Natural killer cell treated with Interleukin-12 subunit alpha and Interleukin-12 subunit beta and Interleukin-15 and Interleukin-18, amount 100 ng/mL, for 72 hours (primary cell): ENCODE results near the gene URB2. TPM values are rescaled to one million over a fixed set of nuclear protein-coding genes. Genes with fewer than 3 reads are reported as not detected.

Experiments
- ATAC-seq, 2 donors: fragments of 150-1000 bp; cut with Tn5 transposase in 1 of 2; sonication (Bioruptor Pico), chemical (Tn5 transposase) in 1 of 2; 2 replicates each; pipeline ENCODE4 v1.10.0; 2021
- DNase-seq: peaks from one replicate; pipeline ENCODE4 v3.0.0; 2022; ENCODE audit warnings: low spot score
- H3K27ac Mint-ChIP-seq, 2 donors: 1 replicate in 1 of 2; 2 replicates in 1 of 2; pipeline ENCODE4 v1.8.0; 2022; ENCODE audit warnings: mixed read lengths in 2 of 2, mild to moderate bottlenecking in 1 of 2, moderate library complexity in 1 of 2
- H3K27me3 Mint-ChIP-seq, 2 donors: 1 replicate in 1 of 2; 2 replicates in 1 of 2; pipeline ENCODE4 v1.8.0; 2022; ENCODE audit warnings: mixed read lengths in 2 of 2
- H3K36me3 Mint-ChIP-seq: one replicate; pipeline ENCODE4 v1.8.0; 2022; ENCODE audit warnings: mixed read lengths
- H3K4me1 Mint-ChIP-seq, 2 donors: 1 replicate in 1 of 2; 2 replicates in 1 of 2; pipeline ENCODE4 v1.8.0; 2022; ENCODE audit warnings: low read depth in 2 of 2, mixed read lengths in 2 of 2, mild to moderate bottlenecking in 1 of 2
- H3K4me3 Mint-ChIP-seq: one replicate; pipeline ENCODE4 v1.8.0; 2022; ENCODE audit warnings: mixed read lengths
- H3K9me3 Mint-ChIP-seq: 2 replicates; pipeline ENCODE4 v1.8.0; 2022; ENCODE audit warnings: mixed read lengths
- total RNA-seq, 2 donors: library from RNA; stranded (reverse); gene quantifications; one replicate each; pipeline ENCODE4 v1.2.3, GENCODE V29; 2022

The URB2 gene
- total RNA-seq, 2 donors from 2014 or later: 16.4 to 38.2 TPM

DNA sequence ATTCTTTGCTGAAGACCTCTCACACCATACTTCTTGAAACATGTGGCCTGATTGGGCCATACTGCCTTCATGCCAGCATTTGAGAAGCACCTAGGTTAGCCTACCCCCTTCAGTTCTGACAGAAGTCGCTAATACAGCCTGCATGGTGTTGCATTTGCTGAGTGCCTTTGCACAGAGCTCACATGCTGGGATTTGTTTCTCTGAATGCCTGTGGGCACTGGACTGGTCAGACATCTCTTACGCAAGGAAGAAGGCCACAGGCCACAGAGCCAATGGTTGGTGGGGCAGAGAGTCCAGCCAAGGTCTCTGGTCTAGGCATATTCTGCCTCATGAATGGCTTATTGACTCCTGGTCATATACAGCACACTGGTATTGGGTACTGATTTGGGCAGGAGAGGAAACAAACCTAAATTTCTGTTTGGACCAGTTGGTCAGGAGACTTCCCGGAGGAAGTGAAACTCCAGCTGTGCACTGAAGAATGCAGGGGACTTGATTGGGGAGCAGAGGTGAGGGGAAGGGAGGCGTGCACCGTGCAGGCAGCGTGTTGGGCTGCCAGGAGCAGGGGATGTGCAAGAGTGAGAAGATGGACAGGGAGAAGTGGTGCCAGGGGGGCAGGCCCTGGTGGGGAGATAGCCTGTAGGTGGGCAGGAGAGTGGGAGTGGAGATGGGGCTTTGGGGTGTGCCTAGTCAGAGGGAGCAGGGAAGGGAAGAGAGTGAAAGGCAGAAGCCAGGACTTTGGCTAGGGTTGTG, 18.1 kb downstream of the URB2 start:
- Mint-ChIP-seq H3K36me3 (peaks cover 5% of the 10 kb centered on the region), H3K9me3 (no peaks in the 10 kb centered on the region), H3K4me3 (no peak overlapping the region), H3K27me3 (no peaks in the 10 kb centered on the region), H3K27ac (no peak overlapping the region), H3K4me1 (peaks cover 0 to 6% of the 10 kb centered on the region in 2 donors)
- no peak for DNase-seq
- no peak for ATAC-seq

GRCh38 chr1:229645324-229645993, 19.4 kb downstream of the URB2 start:
- H3K4me3 Mint-ChIP-seq: no peak overlapping the region
- no peaks in the 10 kb centered on the region for H3K9me3 Mint-ChIP-seq
- no peak for DNase-seq
- H3K4me1 Mint-ChIP-seq: peaks cover 0 to 2% of the 10 kb centered on the region in 2 donors
- H3K36me3 Mint-ChIP-seq: peaks cover 5% of the 10 kb centered on the region
- H3K27ac Mint-ChIP-seq: no peak overlapping the region
- no peak for ATAC-seq
- H3K27me3 Mint-ChIP-seq: no peaks in the 10 kb centered on the region

DNA sequence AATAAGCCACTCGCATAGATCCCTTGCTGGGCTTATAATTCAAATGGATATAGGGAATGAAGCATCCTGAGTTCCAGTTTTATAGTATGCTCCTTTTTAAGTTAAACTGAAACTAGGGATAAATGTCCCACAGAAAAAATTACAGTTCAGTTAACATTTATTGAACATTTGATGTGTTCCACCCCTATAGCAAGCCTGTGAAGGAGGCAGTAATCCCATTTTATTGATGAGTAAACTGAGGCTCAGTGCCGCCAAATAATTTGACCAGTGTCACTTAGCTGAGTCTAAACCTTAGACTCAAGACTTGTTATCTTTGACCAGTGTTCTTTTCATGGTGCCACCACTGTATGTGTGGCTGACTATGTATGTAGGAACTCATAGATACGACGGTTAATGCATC, 22.4 kb downstream of the URB2 start:
- no peaks in the 10 kb centered on the region for H3K27me3 Mint-ChIP-seq
- H3K36me3 Mint-ChIP-seq: peaks cover 5% of the 10 kb centered on the region
- H3K4me3 Mint-ChIP-seq: no peak overlapping the region
- H3K4me1 Mint-ChIP-seq: no peaks in the 10 kb centered on the region
- H3K27ac Mint-ChIP-seq: no peak overlapping the region
- ATAC-seq (no peak), DNase-seq (no peak)
- H3K9me3 Mint-ChIP-seq: no peaks in the 10 kb centered on the region

- Mint-ChIP-seq H3K4me3 (no peak overlapping the region), H3K9me3 (no peaks in the 10 kb centered on the region), H3K27me3 (no peaks in the 10 kb centered on the region), H3K4me1 (no peaks in the 10 kb centered on the region), H3K27ac (no peak overlapping the region), H3K36me3 (peaks cover 6% of the 10 kb centered on the region)
- DNase-seq (no peak), ATAC-seq (no peak)
Measured at GRCh38 chr1:229650045-229650444, 24.0 kb downstream of the URB2 start.

DNA sequence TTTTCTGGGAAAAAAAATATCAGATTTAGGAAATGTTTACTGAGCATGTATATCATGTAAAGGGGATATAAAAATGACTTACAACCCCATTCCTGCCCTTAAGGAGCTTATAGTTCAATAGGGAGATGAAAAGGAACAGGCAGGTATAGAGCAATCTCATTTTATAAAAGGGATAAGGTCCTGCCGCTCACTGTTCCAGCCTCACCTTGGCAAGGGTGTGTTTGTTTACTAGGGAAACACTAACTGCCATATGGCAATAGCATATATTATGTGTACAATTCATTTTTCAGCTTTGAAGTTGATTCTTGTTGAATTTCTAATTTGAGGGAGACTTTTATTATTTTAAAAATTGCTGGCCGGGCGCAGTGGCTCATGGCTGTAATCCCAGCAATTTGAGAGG, 25.5 kb downstream of the URB2 start:
- Mint-ChIP-seq H3K36me3 (peaks cover 6% of the 10 kb centered on the region), H3K27me3 (no peaks in the 10 kb centered on the region), H3K27ac (no peak overlapping the region), H3K9me3 (no peaks in the 10 kb centered on the region), H3K4me1 (no peaks in the 10 kb centered on the region), H3K4me3 (no peak overlapping the region)
- ATAC-seq: no peak
- no peak for DNase-seq

DNA sequence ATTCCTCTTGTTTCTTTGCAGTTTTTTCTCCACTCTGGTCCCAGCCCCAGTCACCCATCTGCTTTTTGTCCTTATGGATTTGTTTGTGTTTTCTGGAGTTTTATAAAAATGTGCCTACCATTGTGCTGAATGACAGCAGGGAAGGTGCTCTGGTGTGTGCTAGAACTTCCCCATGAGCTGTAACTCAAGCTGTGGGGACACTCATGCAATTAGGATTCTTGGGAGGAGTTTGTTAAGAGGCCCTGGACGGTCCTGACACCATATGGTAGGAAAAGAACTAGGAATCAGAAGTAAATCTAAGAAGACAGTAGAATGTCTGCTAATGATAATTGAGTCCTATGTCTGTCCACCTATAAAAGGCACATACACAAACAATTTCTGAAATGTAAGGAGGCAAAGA, 27.4 kb downstream of the URB2 start:
- DNase-seq: no peak
- Mint-ChIP-seq H3K4me3 (no peak overlapping the region), H3K36me3 (peaks cover 6% of the 10 kb centered on the region), H3K27me3 (no peaks in the 10 kb centered on the region), H3K27ac (no peak overlapping the region), H3K9me3 (no peaks in the 10 kb centered on the region), H3K4me1 (no peaks in the 10 kb centered on the region)
- ATAC-seq: no peak

DNA sequence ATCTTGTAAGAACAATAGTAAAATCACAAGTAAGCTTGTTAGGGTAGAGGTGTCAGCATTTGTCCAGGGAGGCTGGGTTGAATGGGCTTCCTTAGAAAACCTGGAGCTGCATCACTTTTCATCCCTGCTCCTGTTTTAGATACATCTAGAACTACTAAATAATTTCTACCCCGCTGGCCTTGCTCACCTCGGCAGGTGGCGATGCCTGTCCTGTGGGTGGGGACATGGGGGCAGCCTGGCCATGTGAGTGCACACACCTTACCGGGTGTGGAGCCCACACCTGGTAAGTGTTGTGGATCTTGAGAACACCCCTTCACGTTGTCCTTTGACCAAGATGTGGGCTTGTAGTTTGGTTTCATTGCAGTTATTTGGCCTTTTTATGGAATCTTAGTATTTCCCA, 29.7 kb downstream of the URB2 start:
- Mint-ChIP-seq H3K36me3 (peaks cover 16% of the 10 kb centered on the region), H3K27ac (no peak overlapping the region), H3K9me3 (no peaks in the 10 kb centered on the region), H3K27me3 (no peaks in the 10 kb centered on the region), H3K4me1 (no peaks in the 10 kb centered on the region), H3K4me3 (no peak overlapping the region)
- DNase-seq (no peak), ATAC-seq (no peak)

DNA sequence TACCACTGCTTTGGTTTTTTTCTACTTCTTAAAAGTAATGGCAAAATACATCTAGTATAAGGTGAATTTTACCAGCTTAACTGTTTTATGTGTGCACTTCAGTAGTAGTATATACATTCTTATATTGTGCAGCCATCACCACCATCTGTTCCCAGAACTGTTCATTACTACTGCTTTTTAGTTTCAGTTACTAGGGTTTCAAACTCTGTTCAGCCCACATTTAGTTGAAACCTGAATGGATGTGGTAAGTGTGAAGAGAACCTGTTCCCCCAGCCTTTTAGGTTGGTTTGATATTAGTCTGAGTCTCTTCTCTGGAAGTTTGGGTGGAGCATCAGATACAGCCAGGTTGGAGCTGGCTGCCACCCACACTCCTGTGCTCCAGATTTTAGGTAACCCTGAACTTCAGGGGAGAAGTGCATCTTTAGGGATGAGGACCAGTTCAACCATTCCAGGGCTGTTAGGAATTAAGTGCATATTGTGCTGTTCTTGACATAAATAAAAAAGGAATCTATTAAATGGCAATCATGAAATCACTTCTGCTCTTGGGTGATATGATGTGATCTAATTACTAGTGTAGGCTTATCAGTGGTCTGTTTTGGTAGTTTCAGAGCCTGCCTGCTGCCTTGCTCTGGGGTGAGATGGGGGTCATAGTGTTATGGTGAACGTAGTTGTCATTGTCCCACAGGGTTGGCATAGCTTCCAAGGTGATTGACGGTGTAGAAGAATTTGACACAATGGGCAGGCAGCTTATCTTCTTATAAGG, 32.1 kb downstream of the URB2 start:
- Mint-ChIP-seq H3K9me3 (no peaks in the 10 kb centered on the region), H3K36me3 (peaks cover 16% of the 10 kb centered on the region), H3K4me1 (peaks cover 4 to 7% of the 10 kb centered on the region in 2 donors), H3K4me3 (no peak overlapping the region), H3K27me3 (no peaks in the 10 kb centered on the region), H3K27ac (no peak overlapping the region)
- DNase-seq: no peak
- no peak for ATAC-seq

DNA sequence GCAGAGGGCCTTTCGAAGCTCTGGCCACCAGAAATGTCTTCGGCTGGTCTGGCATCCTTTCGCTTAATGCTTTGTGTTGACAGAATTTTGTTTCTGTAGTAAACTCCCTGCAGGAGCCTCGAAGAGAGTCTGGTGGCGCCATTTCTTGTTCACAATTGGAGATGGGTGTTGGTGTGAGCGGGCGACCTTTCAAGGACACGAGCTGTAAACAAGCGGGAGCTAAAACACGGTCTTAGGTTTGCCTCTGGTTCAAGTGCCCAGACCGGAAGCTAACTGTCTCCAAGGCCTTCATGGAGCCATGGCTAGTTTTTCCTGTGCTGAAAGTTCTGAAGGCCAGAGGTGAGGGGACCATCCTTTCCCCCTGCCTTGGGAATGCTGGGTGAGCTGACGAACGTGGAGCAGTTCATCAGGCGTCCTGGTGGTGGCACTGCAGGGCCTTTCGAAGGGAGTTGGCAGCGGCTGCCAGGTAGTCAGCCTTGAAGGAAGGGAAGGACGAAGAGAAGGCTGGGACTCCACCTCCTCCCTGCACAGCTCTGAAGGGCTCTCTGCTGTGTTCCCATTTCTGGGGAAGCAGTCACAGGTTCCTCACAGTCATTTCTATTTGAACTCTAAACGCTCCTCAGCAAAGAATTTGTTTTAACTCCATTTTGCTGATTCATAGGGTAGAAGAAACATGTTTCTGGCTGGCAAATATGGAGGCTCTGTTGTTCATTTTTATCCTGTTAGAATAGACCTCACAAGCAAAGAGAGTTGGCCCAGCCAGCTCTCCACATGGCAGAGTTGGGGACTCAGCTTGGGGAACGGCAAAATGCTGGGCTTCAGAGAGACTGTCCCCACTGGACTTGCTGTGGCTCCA, 35.2 kb downstream of the URB2 start:
- ATAC-seq: no peak
- H3K4me1 Mint-ChIP-seq: peaks cover 4 to 7% of the 10 kb centered on the region in 2 donors

GRCh38 chr1:229661897-229662296, 35.9 kb downstream of the URB2 start:
- DNase-seq: no peak
- H3K9me3 Mint-ChIP-seq: no peaks in the 10 kb centered on the region
- no peak overlapping the region for H3K4me3 Mint-ChIP-seq
- peaks cover 4 to 7% of the 10 kb centered on the region in 2 donors for H3K4me1 Mint-ChIP-seq
- H3K27ac Mint-ChIP-seq: no peak overlapping the region
- H3K36me3 Mint-ChIP-seq: peaks cover 9% of the 10 kb centered on the region
- ATAC-seq: no peak
- H3K27me3 Mint-ChIP-seq: no peaks in the 10 kb centered on the region

More for the DNA sequence above, 35.2 kb downstream of the URB2 start:
- Mint-ChIP-seq H3K27me3 (no peaks in the 10 kb centered on the region), H3K27ac (no peak overlapping the region), H3K9me3 (no peaks in the 10 kb centered on the region), H3K36me3 (peaks cover 9% of the 10 kb centered on the region), H3K4me3 (no peak overlapping the region)
- DNase-seq: no peak

GRCh38 chr1:229664133-229664689, 38.2 kb downstream of the URB2 start:
- H3K4me3 Mint-ChIP-seq: no peak overlapping the region
- DNase-seq (peak; percentile 85), ATAC-seq (peak; percentile 91 to 93)
- no peak overlapping the region for H3K27ac Mint-ChIP-seq
- no peaks in the 10 kb centered on the region for H3K27me3 Mint-ChIP-seq
- H3K36me3 Mint-ChIP-seq: peaks cover 5% of the 10 kb centered on the region
- peaks cover 4 to 7% of the 10 kb centered on the region in 2 donors for H3K4me1 Mint-ChIP-seq
- H3K9me3 Mint-ChIP-seq: no peaks in the 10 kb centered on the region

- DNase-seq (no peak), ATAC-seq (no peak)
- H3K36me3 Mint-ChIP-seq: no peaks in the 10 kb centered on the region
- no peaks in the 10 kb centered on the region for H3K9me3 Mint-ChIP-seq
- peaks cover 4 to 5% of the 10 kb centered on the region in 2 donors for H3K4me1 Mint-ChIP-seq
- H3K27ac Mint-ChIP-seq: no peak overlapping the region
- no peaks in the 10 kb centered on the region for H3K27me3 Mint-ChIP-seq
- H3K4me3 Mint-ChIP-seq: no peak overlapping the region
Measured at GRCh38 chr1:229665912-229666558, 40.0 kb downstream of the URB2 start.

DNA sequence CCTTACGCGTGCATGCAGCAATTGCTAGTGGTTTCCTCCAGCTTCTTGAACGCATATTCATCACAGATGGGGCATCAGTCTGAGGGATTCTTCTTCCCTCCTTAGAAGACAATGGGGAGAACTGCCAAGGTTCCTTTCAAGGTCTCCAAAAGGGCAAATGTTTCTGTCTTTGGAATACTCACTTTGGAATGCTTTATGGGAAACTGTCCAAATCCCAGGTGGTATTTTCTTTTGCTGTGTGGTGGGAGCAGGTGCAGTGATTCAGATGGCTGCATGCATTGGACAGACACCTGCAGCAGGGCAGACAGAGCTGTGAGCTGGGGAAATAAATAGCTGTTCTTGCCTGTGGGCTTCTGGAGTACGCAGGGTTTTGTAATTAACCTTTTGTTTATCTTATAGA, 40.5 kb downstream of the URB2 start:
- H3K9me3 Mint-ChIP-seq: no peaks in the 10 kb centered on the region
- no peak overlapping the region for H3K27ac Mint-ChIP-seq
- no peaks in the 10 kb centered on the region for H3K27me3 Mint-ChIP-seq
- H3K4me3 Mint-ChIP-seq: no peak overlapping the region
- no peaks in the 10 kb centered on the region for H3K4me1 Mint-ChIP-seq
- H3K36me3 Mint-ChIP-seq: no peaks in the 10 kb centered on the region
- ATAC-seq (no peak), DNase-seq (no peak)
